Endothelial cell of umbilical vein (primary cell): Measurements from ENCODE around the gene VIPAS39. TPM values are rescaled to one million over a fixed set of nuclear protein-coding genes. Genes with fewer than 3 reads are reported as not detected.

Source experiments
- BruUV-seq: library from RNA; stranded (reverse); fragments of 400-500 nt; replicated peaks from 2 replicates; lab custom pipeline; 2021; lab: Mats Ljungman, UMichigan
- CTCF ChIA-PET: fragments of 300-600, 350-600 bp; sonication (Branson Sonifier 250); formaldehyde crosslinking; loops from one replicate; lab custom pipeline; 2021; ENCODE audit warnings: antibody characterized with exemption, inconsistent platforms; lab: Charles Lee
- POLR2A ChIA-PET: fragments of 300-600, 350-600 bp; sonication (Branson Sonifier 250); formaldehyde crosslinking; loops from one replicate; lab custom pipeline; 2021; ENCODE audit warnings: antibody characterized with exemption, inconsistent platforms; lab: Charles Lee
- DNase-seq: peaks from one replicate; pipeline ENCODE4 v3.0.0-alpha.2; 2011; ENCODE audit warnings: low read depth, low spot score
- FAIRE-seq: peaks from 2 replicates; lab custom pipeline; 2011; peaks lifted over from hg19 to GRCh38; lab: Jason Lieb, UNC
- H2AFZ ChIP-seq: 2 replicates; pipeline ENCODE4 v1.6.0; 2012; ENCODE audit warnings: low read depth, low read length, control low read depth, inconsistent platforms
- H3K27ac ChIP-seq: 2 replicates; pipeline ENCODE4 v1.5.1; 2011; ENCODE audit warnings: low read depth, mild to moderate bottlenecking, control low read depth, low read length, moderate library complexity; ENCODE audit not compliant: insufficient read depth
- H3K27me3 ChIP-seq, 2 experiments: 2 replicates each; pipeline versions ENCODE4 v1.6.0 to v1.6.1; 2011; ENCODE audit warnings: low read length in 2 of 2, mixed read lengths in 1 of 2; ENCODE audit not compliant: control insufficient read depth in 2 of 2, insufficient read depth in 2 of 2
- H3K36me3 ChIP-seq, 2 experiments: 2 replicates in 1 of 2; 3 replicates in 1 of 2; pipeline ENCODE4 v1.5.1; 2011; ENCODE audit warnings: low read length in 2 of 2, mild to moderate bottlenecking in 1 of 2, moderate library complexity in 1 of 2; ENCODE audit not compliant: control insufficient read depth in 2 of 2, insufficient read depth in 2 of 2; ENCODE audit errors: extremely low read depth in 1 of 2
- H3K4me1 ChIP-seq: 3 replicates; pipeline ENCODE4 v1.5.1; 2011; ENCODE audit warnings: mild to moderate bottlenecking, low read length; ENCODE audit not compliant: control insufficient read depth, insufficient read depth; ENCODE audit errors: extremely low read depth
- H3K4me2 ChIP-seq: 2 replicates; pipeline ENCODE4 v1.6.1; 2011; ENCODE audit warnings: low read length, control low read depth, mixed read lengths; ENCODE audit not compliant: insufficient read depth
- H3K4me3 ChIP-seq, 3 experiments: fragments of 200-600 bp in 1 of 3; sonication (generic), shearing (Covaris generic) in 1 of 3; replicated peaks in 1 of 3; 2 replicates each; pipeline ENCODE4 v1.5.1; 2011 to 2016; ENCODE audit warnings: control low read depth in 3 of 3, low read length in 3 of 3, mild to moderate bottlenecking in 2 of 3, inconsistent platforms in 1 of 3, low read depth in 1 of 3, moderate library complexity in 1 of 3; ENCODE audit not compliant: insufficient read depth in 1 of 3
- H3K79me2 ChIP-seq: 2 replicates; pipeline ENCODE4 v1.6.0; 2012; ENCODE audit warnings: low read length, inconsistent platforms; ENCODE audit not compliant: control insufficient read depth, insufficient read depth
- H3K9ac ChIP-seq: replicated peaks from 2 replicates; pipeline ENCODE3; 2011; ENCODE audit warnings: low read length, control low read depth; ENCODE audit not compliant: insufficient read depth; ENCODE audit errors: extremely low read depth
- H3K9me1 ChIP-seq: replicated peaks from 3 replicates; pipeline ENCODE4 v1.6.0; 2011; ENCODE audit warnings: mild to moderate bottlenecking, low read length; ENCODE audit not compliant: control insufficient read depth, insufficient read depth; ENCODE audit errors: extremely low read depth
- H3K9me3 ChIP-seq: replicated peaks from 2 replicates; pipeline ENCODE4 v1.5.1; 2012; ENCODE audit warnings: low read length, inconsistent platforms; ENCODE audit not compliant: control insufficient read depth, insufficient read depth
- H4K20me1 ChIP-seq: replicated peaks from 2 replicates; pipeline ENCODE3; 2011; ENCODE audit warnings: mild to moderate bottlenecking, low read length; ENCODE audit not compliant: control insufficient read depth, insufficient read depth; ENCODE audit errors: extremely low read depth
- CTCF ChIP-seq, 2 donors: IDR thresholded peaks; 1 replicate in 1 of 2; 2 replicates in 1 of 2; pipeline ENCODE4 v1.5.1; 2011; ENCODE audit warnings: low read length in 2 of 2, mild to moderate bottlenecking in 2 of 2, moderate library complexity in 2 of 2, control low read depth in 1 of 2, inconsistent platforms in 1 of 2, low read depth in 1 of 2; ENCODE audit not compliant: insufficient read depth in 1 of 2; ENCODE audit errors: extremely low read depth in 1 of 2
- EZH2 ChIP-seq: IDR thresholded peaks from 2 replicates; pipeline ENCODE4 v1.6.1; 2012; ENCODE audit warnings: borderline replicate concordance, low read depth, mild to moderate bottlenecking, moderate library complexity, low read length, inconsistent platforms; ENCODE audit not compliant: severe bottlenecking
- FOS ChIP-seq: IDR thresholded peaks from 2 replicates; pipeline ENCODE4 v1.6.1; 2011; ENCODE audit warnings: mild to moderate bottlenecking, low read length, moderate library complexity, borderline replicate concordance; ENCODE audit not compliant: insufficient read depth
- GATA2 ChIP-seq: IDR thresholded peaks from 2 replicates; pipeline ENCODE4 v1.7.0; 2011; ENCODE audit warnings: low read depth, mild to moderate bottlenecking, moderate library complexity, mixed read lengths, low read length; ENCODE audit not compliant: insufficient read length, insufficient read depth
- JUN ChIP-seq: IDR thresholded peaks from 2 replicates; pipeline ENCODE4 v1.6.1; 2011; ENCODE audit warnings: borderline replicate concordance, low read depth; ENCODE audit not compliant: insufficient read length, insufficient read depth
- MAX ChIP-seq: IDR thresholded peaks from 2 replicates; pipeline ENCODE4 v1.6.1; 2011; ENCODE audit not compliant: insufficient read depth, insufficient read length
- MYC ChIP-seq: IDR thresholded peaks from one replicate; pipeline ENCODE4 v1.6.1; 2011; ENCODE audit warnings: mild to moderate bottlenecking, low read depth, low read length
- POLR2A ChIP-seq: IDR thresholded peaks from 2 replicates; pipeline ENCODE4 v1.6.1; 2012; ENCODE audit warnings: low read depth, mild to moderate bottlenecking, control low read depth, low read length
- POLR2AphosphoS5 ChIP-seq: IDR thresholded peaks from 2 replicates; pipeline ENCODE4 v1.6.1; 2012; ENCODE audit warnings: low read depth, mild to moderate bottlenecking, control low read depth, low read length, moderate library complexity; ENCODE audit not compliant: insufficient read depth
- dilution Hi-C: fragments of 300-500 bp; cut with MboI; formaldehyde crosslinking; loops from one replicate; pipeline ENCODE4 v1.15.0; 2019; ENCODE audit warnings: low sequenced_read_pairs; ENCODE audit not compliant: extremely low pct_ligation_motif_present
- intact Hi-C: fragments of 100-400 bp; cut with micrococcal nuclease; formaldehyde crosslinking; loops from one replicate; pipeline ENCODE4 v1.10.0; 2022
- polyA plus RNA-seq, 4 experiments: library from polyadenylated mRNA; depleted of rRNA in 3 of 4; stranded (reverse) in 3 of 4; unstranded in 1 of 4; fragments of >200 nt; gene quantifications; 2 replicates each; pipeline versions ENCODE4 v1.2.1 to v1.2.3, GENCODE V29; 2011 to 2012; ENCODE audit warnings: missing spikeins in 1 of 4
- total RNA-seq: library from RNA; stranded (reverse); gene quantifications from 2 replicates; pipeline ENCODE4 v1.2.3, GENCODE V29; 2021

VIPAS39 gene
- total and polyA plus RNA-seq, 2 donors (not counting 3 experiments of a cell fraction or from before 2014, with no cell fraction given): 24.2 to 28.2 TPM

DNA sequence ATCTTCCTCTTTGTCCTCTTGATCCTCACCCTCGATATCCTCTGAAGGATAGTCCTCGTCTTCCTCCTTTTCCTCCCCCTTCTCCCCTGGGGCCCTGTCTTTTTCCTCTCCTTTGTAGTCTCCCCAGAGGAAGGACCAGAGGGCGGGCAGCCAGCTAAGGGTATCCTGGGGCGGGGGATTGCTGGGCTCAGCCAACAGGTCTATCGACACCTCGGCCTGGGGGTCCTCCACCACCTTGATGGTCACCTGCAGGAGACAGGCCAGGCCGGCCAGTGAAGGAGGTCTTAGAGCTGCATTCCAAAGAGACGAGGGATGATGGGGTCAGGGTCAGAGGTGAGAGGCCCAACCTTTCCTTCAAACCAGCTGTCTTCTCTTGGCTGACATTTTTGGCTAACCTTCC, 25.0 kb upstream of the VIPAS39 start:
- H3K4me3 ChIP-seq: no peak overlapping the region
- intact Hi-C loops (no loop called here), dilution Hi-C loops (no loop called here)
- H3K9me3 ChIP-seq: no peaks in the 10 kb centered on the region
- no peak overlapping the region for H2AFZ ChIP-seq
- H3K4me2 ChIP-seq: no peak overlapping the region
- no peak overlapping the region for H3K27ac ChIP-seq
- CTCF ChIA-PET: no interaction called here
- H3K9ac ChIP-seq: no peak overlapping the region
- no peaks in the 10 kb centered on the region for H3K4me1 ChIP-seq
- POLR2A ChIA-PET: no interaction called here
- DNase-seq: no peak
- no peaks in the 10 kb centered on the region for H3K9me1 ChIP-seq
- no peaks in the 10 kb centered on the region for H4K20me1 ChIP-seq
- H3K79me2 ChIP-seq: no peaks in the 10 kb centered on the region
- no peak for FAIRE-seq
- no peak for TF ChIP-seq POLR2AphosphoS5
- TF ChIP-seq GATA2: no peak
- no peak for TF ChIP-seq FOS
- no peak for TF ChIP-seq MAX
- TF ChIP-seq JUN: no peak
- TF ChIP-seq POLR2A: no peak
- no peak for TF ChIP-seq EZH2
- TF ChIP-seq MYC: no peak
- TF ChIP-seq CTCF (IDR thresholded peaks at IDR 0.05; ENCODE audit: extremely low read depth in 1 of 2, insufficient read depth in 1 of 2, low read depth in 1 of 2, low read length in 2 of 2): no peak
- no peaks in the 10 kb centered on the region for H3K36me3 ChIP-seq
- no TSS peak for BruUV-seq
- H3K27me3 ChIP-seq: peaks cover 0 to 2% of the 10 kb centered on the region in 2 experiments
